Esophagus squamous epithelium (tissue), 5 donors: ENCODE measurements around the gene MRGPRD. TPM values are rescaled to one million over a fixed set of nuclear protein-coding genes. Genes with fewer than 3 reads are reported as not detected.

ENCODE experiments used
- DNase-seq: peaks from one replicate; lab custom pipeline; 2025; lab: John Stamatoyannopoulos, UW
- H3K27ac ChIP-seq, 4 donors: fragments of 200-600 bp; sonication (generic); one replicate each; pipeline ENCODE4 v1.5.1; 2016 to 2019; ENCODE audit warnings: mild to moderate bottlenecking in 1 of 4
- H3K27me3 ChIP-seq, 4 donors: fragments of 200-600 bp; sonication (generic); 1 replicate in 3 of 4; 2 replicates in 1 of 4; pipeline versions ENCODE4 v1.5.1 to v1.6.0; 2017 to 2021; ENCODE audit warnings: antibody characterized with exemption in 1 of 4
- H3K36me3 ChIP-seq, 3 donors: fragments of 200-600 bp; sonication (generic); one replicate each; pipeline ENCODE4 v1.5.1; 2016 to 2019
- H3K4me1 ChIP-seq, 3 donors: fragments of 200-600 bp; sonication (generic); one replicate each; pipeline ENCODE4 v1.5.1; 2017 to 2019
- H3K4me3 ChIP-seq, 4 donors: fragments of 200-600 bp; sonication (generic); 1 replicate in 3 of 4; 2 replicates in 1 of 4; pipeline ENCODE4 v1.5.1; 2016 to 2019; ENCODE audit warnings: mild to moderate bottlenecking in 2 of 4, moderate library complexity in 1 of 4
- H3K9me3 ChIP-seq, 3 donors: fragments of 200-600 bp; sonication (generic); one replicate each; pipeline ENCODE4 v1.5.1; 2016 to 2019
- POLR2A ChIP-seq, 4 donors: fragments of 450-650 bp; IDR thresholded peaks; one replicate each; pipeline ENCODE4 v1.6.1; 2017; ENCODE audit warnings: antibody characterized with exemption in 4 of 4, mild to moderate bottlenecking in 4 of 4, moderate library complexity in 3 of 4
- WGBS, 2 donors: methylation state at CpG; one replicate each; pipeline ENCODE4 v1.1.5; 2018; 5-methylcytosine and 5-hydroxymethylcytosine counted together
- intact Hi-C: fragments of 100-400 bp; cut with DNase I; formaldehyde crosslinking; loops from one replicate; pipeline ENCODE4 v1.15.0; 2022
- total RNA-seq, 4 donors: library from RNA; depleted of rRNA; stranded (reverse); fragments of >200 nt; gene quantifications; one replicate each; pipeline ENCODE4 v1.1.0, GENCODE V29; 2016
- TF ChIP-seq, protein P1 (sequence below), 6 experiments: fragments of 450-650 bp in 4 of 6; fragments of 200-600 bp in 2 of 6; sonication (generic) in 2 of 6; IDR thresholded peaks; one replicate each; pipeline ENCODE4 v1.5.1; 2016 to 2019; ENCODE audit warnings: antibody characterized with exemption in 6 of 6, mild to moderate bottlenecking in 4 of 6, moderate library complexity in 4 of 6
- donor health status: DM: yes; HTN: yes; CAD: no.

MRGPRD gene
- total RNA-seq, 4 donors from 2014 or later: not detected

- H3K27ac ChIP-seq: peak overlapping the region; percentile 65 to 93 (median 88)
- H3K4me3 ChIP-seq: no peak overlapping the region
- intact Hi-C loops: no loop called here
- TF ChIP-seq, protein P1, sequence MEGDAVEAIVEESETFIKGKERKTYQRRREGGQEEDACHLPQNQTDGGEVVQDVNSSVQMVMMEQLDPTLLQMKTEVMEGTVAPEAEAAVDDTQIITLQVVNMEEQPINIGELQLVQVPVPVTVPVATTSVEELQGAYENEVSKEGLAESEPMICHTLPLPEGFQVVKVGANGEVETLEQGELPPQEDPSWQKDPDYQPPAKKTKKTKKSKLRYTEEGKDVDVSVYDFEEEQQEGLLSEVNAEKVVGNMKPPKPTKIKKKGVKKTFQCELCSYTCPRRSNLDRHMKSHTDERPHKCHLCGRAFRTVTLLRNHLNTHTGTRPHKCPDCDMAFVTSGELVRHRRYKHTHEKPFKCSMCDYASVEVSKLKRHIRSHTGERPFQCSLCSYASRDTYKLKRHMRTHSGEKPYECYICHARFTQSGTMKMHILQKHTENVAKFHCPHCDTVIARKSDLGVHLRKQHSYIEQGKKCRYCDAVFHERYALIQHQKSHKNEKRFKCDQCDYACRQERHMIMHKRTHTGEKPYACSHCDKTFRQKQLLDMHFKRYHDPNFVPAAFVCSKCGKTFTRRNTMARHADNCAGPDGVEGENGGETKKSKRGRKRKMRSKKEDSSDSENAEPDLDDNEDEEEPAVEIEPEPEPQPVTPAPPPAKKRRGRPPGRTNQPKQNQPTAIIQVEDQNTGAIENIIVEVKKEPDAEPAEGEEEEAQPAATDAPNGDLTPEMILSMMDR (IDR thresholded peaks at IDR 0.05): no peak
- no peak for TF ChIP-seq POLR2A (IDR thresholded peaks at IDR 0.05)
- peaks cover 0 to 8% (median 0%) of the 10 kb centered on the region in 4 donors for H3K27me3 ChIP-seq
- no peaks in the 10 kb centered on the region for H3K9me3 ChIP-seq
- peaks cover 5 to 59% (median 49%) of the 10 kb centered on the region in 3 donors for H3K4me1 ChIP-seq
- WGBS, 2 donors: 25 to 30% methylated on average over 11 to 12 of the region's 13 CpGs
- DNase-seq: no peak
- H3K36me3 ChIP-seq: peaks cover 0 to 3% (median 0%) of the 10 kb centered on the region in 3 donors
Observed at GRCh38 chr11:68998390-68998911, 17.7 kb upstream of the MRGPRD start.

DNA sequence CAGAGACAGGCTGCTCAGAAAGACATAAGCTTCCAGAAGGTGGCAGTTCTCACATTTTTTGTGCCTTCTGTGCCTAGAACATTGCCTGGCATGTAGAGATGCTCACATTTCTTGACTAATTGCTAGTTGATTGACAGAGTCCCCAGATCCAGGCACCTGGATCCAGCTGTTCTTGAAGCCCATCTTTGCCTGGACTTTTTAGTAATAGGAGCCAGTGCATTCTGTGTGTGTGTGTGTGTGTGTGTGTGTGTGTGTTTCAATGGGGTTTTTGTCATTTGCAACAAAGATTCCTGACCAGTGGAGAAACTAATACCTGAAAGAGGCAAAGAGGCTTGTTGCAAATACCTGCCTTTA, 17.2 kb upstream of the MRGPRD start:
- Histone ChIP-seq H3K9me3 (no peaks in the 10 kb centered on the region), H3K36me3 (no peaks in the 10 kb centered on the region), H3K4me1 (peaks cover 5 to 54% (median 44%) of the 10 kb centered on the region in 3 donors), H3K27ac (peak overlapping the region in 3 of 4 donors; percentile 88 to 93 (median 88)), H3K27me3 (peaks cover 0 to 12% (median 0%) of the 10 kb centered on the region in 4 donors), H3K4me3 (no peak overlapping the region)
- TF ChIP-seq, protein P1 (IDR thresholded peaks at IDR 0.05): no peak
- TF ChIP-seq POLR2A (IDR thresholded peaks at IDR 0.05): no peak
- DNase-seq: no peak
- intact Hi-C loops: no loop called here

- 79 to 81% methylated on average over 6 to 10 of the region's 19 CpGs for WGBS, 2 donors
- TF ChIP-seq, protein P1 (IDR thresholded peaks at IDR 0.05): no peak
- TF ChIP-seq POLR2A (IDR thresholded peaks at IDR 0.05): no peak
- Histone ChIP-seq H3K27me3 (peaks cover 0 to 18% (median 0%) of the 10 kb centered on the region in 4 donors), H3K36me3 (no peaks in the 10 kb centered on the region), H3K4me1 (peaks cover 5 to 48% (median 38%) of the 10 kb centered on the region in 3 donors), H3K9me3 (no peaks in the 10 kb centered on the region), H3K4me3 (no peak overlapping the region), H3K27ac (peak overlapping the region in 2 of 4 donors; percentile 88 to 93)
- DNase-seq: no peak
- intact Hi-C loops: no loop called here
Observed at GRCh38 chr11:68997124-68997994, 16.6 kb upstream of the MRGPRD start.

GRCh38 chr11:68996376-68997123, 15.8 kb upstream of the MRGPRD start:
- intact Hi-C loops: no loop called here
- H3K4me1 ChIP-seq: peaks cover 5 to 40% (median 31%) of the 10 kb centered on the region in 3 donors
- H3K9me3 ChIP-seq: no peaks in the 10 kb centered on the region
- H3K27ac ChIP-seq: peak overlapping the region in 1 of 4 donors; percentile 19
- H3K4me3 ChIP-seq: no peak overlapping the region
- TF ChIP-seq, protein P1 (IDR thresholded peaks at IDR 0.05): no peak
- TF ChIP-seq POLR2A (IDR thresholded peaks at IDR 0.05): no peak
- DNase-seq: no peak
- H3K36me3 ChIP-seq: no peaks in the 10 kb centered on the region
- 92 to 97% methylated on average over 7 to 10 of the region's 24 CpGs for WGBS, 2 donors
- peaks cover 0 to 25% (median 0%) of the 10 kb centered on the region in 4 donors for H3K27me3 ChIP-seq
